ENCODE data around the gene SIM2.
"Not testable (repeated sequence)": the region's sequence is repeated elsewhere in the genome, so short reads cannot be mapped to it uniquely, and the experiment has no call there.

Gene SIM2, protein sequence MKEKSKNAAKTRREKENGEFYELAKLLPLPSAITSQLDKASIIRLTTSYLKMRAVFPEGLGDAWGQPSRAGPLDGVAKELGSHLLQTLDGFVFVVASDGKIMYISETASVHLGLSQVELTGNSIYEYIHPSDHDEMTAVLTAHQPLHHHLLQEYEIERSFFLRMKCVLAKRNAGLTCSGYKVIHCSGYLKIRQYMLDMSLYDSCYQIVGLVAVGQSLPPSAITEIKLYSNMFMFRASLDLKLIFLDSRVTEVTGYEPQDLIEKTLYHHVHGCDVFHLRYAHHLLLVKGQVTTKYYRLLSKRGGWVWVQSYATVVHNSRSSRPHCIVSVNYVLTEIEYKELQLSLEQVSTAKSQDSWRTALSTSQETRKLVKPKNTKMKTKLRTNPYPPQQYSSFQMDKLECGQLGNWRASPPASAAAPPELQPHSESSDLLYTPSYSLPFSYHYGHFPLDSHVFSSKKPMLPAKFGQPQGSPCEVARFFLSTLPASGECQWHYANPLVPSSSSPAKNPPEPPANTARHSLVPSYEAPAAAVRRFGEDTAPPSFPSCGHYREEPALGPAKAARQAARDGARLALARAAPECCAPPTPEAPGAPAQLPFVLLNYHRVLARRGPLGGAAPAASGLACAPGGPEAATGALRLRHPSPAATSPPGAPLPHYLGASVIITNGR

DNA sequence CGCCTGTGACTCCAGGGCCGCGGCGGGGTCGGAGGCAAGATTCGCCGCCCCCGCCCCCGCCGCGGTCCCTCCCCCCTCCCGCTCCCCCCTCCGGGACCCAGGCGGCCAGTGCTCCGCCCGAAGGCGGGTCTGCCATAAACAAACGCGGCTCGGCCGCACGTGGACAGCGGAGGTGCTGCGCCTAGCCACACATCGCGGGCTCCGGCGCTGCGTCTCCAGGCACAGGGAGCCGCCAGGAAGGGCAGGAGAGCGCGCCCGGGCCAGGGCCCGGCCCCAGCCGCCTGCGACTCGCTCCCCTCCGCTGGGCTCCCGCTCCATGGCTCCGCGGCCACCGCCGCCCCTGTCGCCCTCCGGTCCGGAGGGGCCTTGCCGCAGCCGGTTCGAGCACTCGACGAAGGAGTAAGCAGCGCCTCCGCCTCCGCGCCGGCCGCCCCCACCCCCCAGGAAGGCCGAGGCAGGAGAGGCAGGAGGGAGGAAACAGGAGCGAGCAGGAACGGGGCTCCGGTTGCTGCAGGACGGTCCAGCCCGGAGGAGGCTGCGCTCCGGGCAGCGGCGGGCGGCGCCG is at the start of gene SIM2:
Gene SIM2 (plus strand): TSS at position 135 of the 565 bp plus-strand sequence. CDS start 632 bp downstream, outside the sequence.
- DNase-seq (ENCODE audit: low read depth in 3 of 3) = no peak

DNA sequence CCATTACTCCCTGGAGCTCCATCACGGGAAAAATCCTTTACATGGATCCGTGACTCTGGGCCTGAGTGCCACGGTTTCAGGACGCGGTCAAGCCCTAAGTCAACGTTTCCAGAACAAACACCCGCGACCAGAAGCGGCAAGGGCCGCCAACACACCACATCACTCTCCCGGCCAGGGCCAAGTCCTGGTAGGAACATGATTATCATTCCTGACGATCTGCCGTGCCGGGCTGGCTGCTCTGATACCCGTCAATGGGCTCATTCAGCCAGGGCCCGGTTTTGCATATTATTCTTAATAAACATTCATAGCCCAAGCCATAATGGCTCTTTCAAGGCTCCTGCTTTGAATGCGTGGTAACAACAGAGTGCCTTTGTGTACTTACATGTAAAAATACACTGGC is 44.6 kb upstream of the SIM2 start:
- DNase-seq (ENCODE audit: low read depth in 3 of 3) = no peak

DNA sequence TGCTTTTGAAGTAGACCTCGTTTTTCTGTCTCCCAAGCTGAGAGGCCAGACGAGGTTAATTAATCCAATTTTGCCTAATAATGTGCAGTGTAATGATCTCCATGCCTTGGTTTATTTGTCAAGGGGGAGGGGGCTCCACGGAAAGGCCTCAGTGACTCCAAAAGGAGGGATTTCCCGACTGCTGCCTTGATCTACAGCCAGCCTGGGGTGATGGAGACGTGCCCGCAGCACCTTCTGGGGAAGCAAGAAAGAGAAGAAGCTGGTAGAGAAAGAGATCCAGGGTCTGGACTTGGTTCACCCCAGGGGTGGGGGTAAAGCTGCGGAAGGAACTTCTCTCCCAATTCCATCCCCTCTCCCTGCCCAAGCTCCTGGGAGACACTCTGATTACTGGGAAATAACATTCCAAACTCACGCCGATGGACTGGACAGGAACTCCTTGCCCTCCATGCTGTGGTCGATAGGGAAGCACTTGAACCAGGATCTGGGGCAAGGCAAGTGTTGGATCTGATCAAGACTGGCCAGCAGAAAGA is 44.1 kb upstream of the SIM2 start:
- no peak for DNase-seq (ENCODE audit: low read depth in 3 of 3)

DNA sequence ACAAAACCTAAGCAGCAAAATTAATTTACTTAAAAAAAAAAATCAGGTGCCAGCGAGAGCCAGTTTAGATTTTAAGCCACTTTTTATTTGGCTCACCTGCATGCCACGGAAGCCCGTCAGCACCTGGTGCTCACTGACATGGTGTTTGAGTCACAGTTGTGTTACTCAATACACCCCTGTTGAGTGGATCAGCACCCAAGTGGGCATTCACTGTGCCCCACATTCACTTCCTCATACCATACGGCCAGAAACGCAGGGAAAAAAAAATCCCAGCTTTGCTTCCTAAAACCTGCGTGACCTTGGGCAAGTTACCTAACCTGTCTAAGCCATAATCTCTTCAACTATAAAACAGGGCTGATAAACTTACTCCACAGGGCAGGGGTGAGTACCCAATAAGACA is 42.8 kb upstream of the SIM2 start:
- no peak for DNase-seq (ENCODE audit: low read depth in 3 of 3)

DNA sequence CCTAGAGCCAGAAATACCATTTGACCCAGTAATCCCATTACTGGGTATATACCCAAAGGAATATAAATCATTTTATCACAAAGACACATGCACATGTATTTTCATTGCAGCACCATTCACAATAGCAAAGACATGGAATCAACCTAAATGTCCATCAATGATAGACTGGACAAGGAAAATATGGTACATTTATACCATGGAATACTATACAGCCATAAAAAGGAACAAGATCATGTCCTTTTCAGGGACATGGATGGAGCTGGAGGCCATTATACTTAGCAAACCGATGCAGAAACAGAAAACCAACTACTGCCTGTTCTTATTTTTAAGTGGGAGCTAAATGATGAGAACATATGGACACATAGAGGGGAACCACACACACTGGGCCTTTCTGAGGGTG is 41.6 kb upstream of the SIM2 start:
- DNase-seq (ENCODE audit: low read depth in 3 of 3) = not testable (repeated sequence)

DNA sequence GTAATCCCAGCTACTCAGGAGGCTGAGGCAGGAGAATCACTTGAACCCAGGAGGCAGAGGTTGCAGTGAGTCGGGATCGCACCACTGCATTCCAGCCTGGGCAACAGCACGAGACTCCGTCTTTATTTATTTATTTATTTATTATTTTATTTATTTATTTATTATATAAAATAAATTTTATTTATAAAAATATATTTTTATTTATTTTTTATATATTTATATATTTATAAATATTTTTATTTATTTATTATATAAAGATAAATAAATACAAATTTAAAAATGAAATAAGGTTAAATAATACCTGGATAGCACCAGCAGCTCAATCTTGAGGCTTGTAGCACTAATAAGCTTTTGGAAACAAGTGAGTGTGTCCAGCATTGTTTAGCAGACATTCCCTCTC is 40.9 kb upstream of the SIM2 start:
- no peak for DNase-seq (ENCODE audit: low read depth in 3 of 3)

DNA sequence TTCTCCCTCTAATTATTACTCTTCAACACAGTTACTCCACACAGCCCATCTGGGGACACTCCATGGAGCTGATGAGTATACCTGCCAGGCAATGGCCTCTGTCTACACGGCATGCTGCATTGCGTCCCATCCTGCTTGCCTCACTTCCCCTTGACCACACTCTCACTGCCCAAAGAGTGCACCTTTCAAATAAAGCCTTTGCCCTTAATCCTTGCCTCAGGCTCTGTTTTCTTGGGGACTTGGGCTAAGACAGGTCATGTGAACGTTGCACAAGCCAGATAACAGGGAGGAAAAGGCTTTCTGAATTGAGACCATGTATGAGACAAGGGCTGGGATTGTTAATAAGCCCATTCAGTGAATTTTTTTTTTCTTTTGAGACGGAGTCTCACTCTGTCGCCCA is 40.0 kb upstream of the SIM2 start:
- no peak for DNase-seq (ENCODE audit: low read depth in 3 of 3)

DNA sequence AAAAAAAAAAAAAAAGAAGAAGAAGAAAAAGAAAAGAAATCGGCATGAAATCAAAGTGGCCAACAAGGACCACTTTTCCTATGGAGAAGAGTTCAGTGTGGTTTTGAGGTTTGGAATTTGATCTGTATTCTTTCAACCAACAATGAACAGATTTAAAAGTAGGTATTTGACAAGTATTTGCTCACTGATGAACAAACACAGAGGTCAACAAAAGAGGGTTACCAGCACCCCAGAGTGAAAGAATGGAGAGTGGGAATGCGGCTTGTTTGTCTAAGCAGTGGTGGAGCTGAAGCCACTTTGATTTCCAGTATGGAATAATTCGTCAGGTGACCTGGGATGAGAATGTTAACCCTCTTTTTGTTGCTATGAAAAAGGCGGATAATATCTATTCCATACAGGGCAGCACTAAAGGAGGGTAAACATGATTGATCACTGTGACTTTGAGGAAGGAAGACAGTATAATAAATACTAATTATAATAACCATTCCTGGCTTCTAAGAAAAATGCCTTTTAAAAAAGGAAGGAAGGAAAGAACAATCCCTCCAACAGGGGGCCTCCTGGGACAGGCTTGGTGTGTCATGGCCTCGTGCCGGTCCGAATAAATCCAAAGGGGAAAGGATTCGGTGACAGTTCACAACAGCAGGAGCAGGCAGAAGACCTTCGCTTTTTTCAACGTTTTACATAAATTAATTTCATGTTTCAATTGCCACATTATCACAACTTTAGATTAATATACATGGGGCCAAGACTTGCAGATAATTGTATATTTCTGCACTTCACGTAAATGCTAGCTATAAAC is 37.2 kb upstream of the SIM2 start:
- no peak for DNase-seq (ENCODE audit: low read depth in 3 of 3)

DNA sequence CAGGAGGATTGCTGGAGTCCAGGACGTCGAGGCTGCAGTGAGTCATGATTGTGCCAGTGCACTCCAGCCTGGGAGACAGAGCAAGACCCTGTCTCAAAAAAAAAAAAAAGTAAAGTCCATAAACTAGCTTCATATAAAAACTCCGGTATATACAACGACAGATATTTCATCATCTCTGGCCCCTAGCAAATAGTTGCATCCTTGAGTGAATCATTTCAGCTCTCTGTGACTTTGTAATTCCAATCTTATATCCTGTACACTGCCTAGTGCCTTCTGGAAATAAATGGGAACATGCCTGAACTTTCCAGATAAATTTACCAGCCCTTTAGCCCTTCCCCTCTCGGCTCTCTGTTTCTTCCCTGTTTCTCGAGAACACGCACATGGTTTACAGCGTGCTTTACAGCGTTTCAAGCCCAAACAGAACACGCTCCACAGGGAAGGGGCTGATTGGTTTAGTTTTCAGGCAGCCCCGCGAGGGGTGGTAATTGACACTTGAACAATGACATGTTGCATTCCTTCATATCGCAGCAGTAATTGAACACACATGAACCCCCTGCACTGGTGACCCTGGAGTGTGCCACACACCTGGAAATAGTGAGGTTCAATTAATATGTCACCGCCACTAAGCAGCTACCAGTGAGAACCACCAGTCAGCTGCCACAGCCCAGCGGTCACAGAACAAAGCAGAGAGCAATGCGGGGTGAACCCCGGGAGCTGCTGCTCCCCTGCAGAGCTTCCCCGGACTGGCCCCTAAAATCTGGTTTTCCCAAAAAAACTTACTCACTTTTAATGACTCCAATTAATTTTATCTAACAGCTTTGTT is 35.7 kb upstream of the SIM2 start:
- no peak for DNase-seq (ENCODE audit: low read depth in 3 of 3)

DNA sequence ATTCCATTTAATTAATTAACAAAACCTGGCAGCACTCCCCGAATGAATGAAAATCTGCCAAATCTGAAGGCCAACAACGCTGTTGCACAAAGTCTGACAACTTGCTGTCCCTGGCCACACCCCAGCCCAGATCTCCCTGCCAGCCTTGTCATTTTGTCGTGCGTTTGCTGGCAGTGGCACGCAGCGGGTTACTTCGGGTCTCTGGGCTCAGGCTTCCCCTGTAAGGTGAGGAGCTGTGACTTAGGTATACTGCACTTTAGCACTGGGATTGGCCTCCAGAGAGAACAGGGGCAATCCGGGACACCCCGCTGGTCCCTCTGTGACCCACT is 34.3 kb upstream of the SIM2 start:
- DNase-seq (ENCODE audit: low read depth in 3 of 3) = no peak

DNA sequence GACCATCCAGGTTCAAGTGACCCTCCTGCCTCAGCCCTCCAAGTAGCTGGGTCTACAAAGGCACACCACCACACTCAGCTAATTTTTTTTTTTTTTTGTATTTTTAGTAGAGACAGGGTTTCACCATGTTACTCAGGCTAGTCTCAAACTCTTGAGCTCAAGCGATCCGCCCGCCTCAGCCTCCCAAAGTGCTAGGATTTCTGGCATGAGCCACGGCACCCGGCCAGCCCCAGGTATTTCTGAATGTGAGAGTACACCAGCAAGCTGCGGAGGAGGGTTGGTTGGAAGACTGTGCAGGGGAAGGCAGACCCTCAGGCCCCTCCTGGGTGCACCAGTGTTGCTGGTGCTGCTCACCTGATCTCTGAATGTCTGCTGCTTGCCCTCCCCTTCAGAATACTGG is 33.1 kb upstream of the SIM2 start:
- no peak for DNase-seq (ENCODE audit: low read depth in 3 of 3)

DNA sequence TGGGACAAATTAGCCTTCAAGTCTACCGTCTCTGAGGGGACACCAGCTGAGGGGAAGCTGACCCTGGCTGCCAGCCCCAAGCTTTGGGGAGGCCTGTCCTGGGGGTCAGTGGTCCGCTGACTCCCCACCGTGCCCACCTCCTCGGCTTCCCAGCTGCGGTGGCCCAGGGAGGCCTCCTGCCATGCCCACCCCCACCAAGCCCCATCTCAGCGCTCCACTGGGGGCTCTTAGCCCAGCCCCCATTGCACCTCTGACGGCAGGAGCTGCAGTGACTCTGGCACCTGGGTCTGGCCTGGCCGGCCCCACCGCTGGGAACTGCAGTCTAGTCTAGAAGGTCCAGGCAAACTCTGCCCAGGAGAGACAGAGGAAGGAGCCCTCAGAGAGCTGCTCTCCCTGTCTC is 30.2 kb upstream of the SIM2 start:
- DNase-seq (ENCODE audit: low read depth in 3 of 3) = no peak

DNA sequence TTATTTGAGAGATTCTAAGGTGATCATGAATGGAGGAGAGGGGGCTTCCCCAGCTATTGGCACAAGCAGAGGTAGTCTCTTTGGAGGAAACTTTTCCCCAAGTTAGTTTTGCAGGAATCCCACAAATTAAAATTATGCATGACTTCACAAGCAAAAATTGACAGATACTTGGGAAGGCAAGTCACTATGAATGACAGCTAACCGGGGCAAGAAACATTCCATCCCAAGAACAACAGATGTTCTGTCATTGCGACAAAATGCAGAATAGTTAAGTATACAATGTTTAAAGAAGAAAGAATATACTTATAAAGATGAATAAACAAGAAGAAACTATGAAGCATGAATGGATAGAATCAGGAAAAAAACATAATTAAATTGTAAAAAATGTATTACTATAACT is 27.1 kb upstream of the SIM2 start:
- no peak for DNase-seq (ENCODE audit: low read depth in 3 of 3)

DNA sequence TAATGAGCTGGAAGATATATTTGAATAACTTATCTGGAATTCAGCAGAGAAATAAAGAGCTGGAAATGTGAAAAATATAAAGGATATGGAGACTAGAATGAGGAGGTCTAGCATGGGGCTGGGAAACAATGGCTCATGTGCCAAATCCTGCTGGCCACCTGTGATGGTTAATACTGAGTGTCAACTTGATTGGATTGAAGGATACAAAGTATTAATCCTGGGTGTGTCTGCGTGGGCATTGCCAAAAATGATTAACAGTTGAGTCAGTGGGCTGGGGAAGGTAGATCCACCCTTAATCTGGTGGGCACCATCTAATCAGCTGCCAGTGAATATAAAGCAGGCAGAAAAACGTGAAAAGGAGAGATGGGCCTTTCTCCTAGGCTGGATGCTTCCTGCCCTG is 26.6 kb upstream of the SIM2 start:
- not testable (repeated sequence) for DNase-seq (ENCODE audit: low read depth in 3 of 3)

DNA sequence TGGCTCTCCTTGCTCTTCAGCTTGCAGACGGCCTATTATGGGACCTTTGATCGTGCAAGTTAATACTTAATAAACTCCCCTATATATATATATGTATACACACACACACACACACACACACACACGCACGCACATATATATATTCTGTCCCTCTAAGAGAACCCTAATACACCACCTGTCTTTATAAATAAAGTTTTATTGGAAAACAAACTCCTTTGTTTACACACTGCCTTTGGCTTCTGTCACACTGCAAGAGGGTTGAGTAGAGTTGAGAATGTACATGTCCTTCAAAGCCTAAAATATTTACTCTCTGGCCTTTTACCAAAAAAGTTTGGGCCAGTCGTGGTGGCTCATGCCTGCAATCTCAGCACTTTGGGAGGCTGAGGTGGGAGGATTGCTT is 26.2 kb upstream of the SIM2 start:
- DNase-seq (ENCODE audit: low read depth in 3 of 3) = no peak

DNA sequence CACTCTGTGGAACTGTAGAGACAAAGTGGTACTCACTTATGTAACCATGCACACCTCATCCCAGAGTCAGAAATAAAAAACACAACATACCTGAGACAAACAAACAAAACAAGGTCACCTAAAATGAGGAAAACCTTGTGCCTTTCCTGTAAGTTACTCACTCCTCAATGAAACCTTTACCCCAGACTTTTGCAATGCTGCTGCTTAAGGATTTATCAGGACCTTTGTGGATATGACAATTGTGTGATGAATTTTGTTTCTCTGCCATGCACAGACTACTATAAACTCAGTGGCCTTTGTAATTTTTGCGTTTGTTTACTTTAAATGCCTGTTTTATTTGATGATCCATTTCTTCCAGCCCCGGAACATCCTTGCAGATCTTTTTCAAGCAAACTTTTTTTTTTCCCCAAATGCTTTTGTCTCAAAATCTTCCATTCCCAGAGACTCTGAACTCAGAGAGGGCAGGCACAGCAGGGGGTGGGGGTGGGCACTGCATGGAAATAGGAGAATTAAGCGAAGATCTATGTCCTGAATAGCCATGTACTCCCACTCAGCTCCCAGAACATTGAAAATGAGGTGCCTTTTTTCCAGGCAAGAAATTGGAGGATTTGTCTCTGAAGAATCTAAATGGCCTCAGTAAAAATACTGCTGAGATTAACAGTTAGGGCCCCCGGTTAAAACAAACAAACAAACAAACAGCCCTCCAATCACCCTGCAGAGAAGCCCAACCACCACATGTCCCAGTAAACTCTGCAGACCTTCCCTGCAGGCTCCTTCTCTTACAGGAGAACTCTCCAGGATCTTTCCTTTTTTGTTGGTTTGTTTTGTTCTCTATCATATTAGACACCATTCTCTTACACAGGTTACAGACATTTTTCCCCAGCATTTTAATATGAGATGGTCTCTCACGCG is 22.6 kb upstream of the SIM2 start:
- no peak for DNase-seq (ENCODE audit: low read depth in 3 of 3)

DNA sequence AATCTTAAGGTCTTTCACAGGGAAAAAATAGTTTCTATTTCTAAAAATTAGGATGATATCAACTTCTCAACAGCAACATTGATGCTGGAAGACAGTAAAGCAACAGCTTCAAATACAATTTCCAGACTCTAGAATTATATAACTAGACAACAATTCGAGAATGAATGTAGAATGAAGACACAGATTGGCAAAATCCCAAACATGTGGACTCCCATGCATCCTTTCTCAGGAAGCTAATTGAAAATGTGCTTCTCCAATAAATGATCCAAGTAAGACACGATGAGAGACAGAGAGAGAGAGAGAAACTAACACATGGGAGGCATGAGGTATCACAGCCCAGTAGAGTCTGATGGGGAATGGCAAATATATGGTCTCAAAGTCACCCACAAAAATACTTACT is 21.5 kb upstream of the SIM2 start:
- DNase-seq (ENCODE audit: low read depth in 3 of 3) = no peak

DNA sequence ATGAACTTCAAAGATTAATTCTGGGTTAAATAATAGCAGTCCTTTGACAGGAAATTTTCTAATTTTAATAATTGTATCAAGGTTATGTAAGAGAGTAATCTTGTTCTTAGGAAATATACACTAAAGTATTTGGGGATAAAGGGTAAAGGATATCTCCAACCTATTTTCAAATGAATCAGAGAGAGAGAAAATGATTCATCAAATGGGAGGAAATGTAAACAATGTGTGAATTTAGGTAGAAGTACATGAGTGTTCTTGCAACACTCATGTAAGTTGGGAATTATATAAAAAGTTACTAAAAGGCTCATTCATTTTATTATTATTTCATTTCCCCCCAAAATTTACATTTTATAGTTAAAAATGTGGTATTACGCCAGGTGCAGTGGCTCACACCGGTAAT is 20.4 kb upstream of the SIM2 start:
- DNase-seq (ENCODE audit: low read depth in 3 of 3) = no peak

DNA sequence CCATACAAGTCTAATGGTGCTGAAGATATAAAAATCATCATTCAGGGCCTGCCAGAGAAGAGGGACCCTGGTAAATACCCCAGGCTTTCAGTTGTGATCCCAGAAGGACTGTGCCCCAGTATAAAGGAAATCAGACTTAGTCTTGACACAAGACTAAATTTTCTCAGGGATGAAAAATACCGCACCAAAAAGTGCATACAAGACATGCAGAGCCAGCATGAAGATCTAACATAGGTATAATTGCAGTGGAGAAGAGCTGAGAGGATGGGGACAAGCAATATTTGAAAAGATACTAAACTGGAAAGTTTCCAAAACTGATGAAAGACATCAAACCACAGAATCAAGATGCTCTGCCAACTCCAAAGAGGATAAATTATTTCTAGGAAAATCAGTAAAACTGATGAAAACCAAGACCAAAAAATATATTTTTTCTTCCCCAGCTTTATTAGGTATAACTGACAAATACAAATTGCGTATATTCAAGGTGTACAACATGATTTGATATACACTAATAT is 17.7 kb upstream of the SIM2 start:
- no peak for DNase-seq (ENCODE audit: low read depth in 3 of 3)
